GM21619 (cell line): Measurements from ENCODE around the gene KIAA1217.
"Not testable (repeated sequence)": the region's sequence is repeated elsewhere in the genome, so short reads cannot be mapped to it uniquely, and the experiment has no call there.

Experiments used
- ATAC-seq: cut with Tn5 transposase; IDR thresholded peaks from one replicate; pipeline ENCODE4 v1.9.1; 2021; ENCODE audit not compliant: unreplicated experiment

KIAA1217 gene

GRCh38 chr10:24459836-24460235 is 250.9 kb downstream of the KIAA1217 start:
- ATAC-seq, result no peak

GRCh38 chr10:24462291-24462813 is 253.4 kb downstream of the KIAA1217 start:
- ATAC-seq, result no peak

- ATAC-seq, result no peak
Measured at GRCh38 chr10:24462889-24463552, 254.1 kb downstream of the KIAA1217 start.

- ATAC-seq, result peak; percentile 36
Measured at GRCh38 chr10:24463611-24464426, 254.9 kb downstream of the KIAA1217 start.

- ATAC-seq, result no peak
Measured at GRCh38 chr10:24465124-24465874, 256.4 kb downstream of the KIAA1217 start.

DNA sequence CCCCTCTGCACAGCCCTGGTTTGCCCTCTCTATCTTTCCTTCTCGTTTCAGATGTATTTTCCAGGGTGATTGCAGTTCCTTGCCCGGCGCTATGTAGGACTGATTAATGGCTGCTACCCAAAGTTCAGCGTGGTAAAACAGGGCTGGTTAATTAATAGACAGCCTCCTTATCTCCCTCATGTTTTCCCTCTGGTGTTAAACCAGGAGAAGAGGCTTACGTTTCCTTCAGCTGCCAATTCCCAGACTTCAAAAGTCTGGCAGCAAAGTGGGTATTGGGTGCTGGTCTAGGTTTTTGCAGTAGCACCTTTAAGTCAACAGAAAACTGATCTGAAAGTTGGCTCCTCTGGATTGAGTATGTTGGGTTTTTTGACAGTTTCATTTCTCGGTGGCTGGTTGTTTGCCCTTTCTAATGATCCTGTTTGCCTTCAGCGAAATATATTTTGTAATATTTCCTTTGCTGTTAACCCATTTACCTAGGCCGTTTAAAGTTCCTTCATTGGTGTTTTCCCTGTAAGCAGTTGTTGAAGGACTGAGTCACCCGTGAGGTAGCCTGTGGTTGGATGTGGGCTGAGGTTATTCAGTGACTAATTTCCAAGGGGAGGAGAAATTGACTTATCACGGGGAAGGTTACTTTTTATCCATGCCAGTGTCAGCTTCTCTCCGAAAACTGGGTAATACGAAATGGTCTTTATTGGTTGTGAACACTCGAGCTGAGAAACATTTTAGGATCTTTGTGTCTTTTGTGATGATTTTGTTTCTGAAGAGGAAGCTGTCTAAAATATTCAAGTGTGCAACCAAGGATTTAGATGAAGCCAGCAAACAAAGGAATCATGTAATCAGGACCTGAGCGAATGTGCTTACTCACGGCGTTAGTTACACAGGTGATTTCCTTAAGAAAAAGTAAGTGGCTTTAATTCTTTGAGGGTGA is 257.2 kb downstream of the KIAA1217 start:
- ATAC-seq, result peak; percentile 61

DNA sequence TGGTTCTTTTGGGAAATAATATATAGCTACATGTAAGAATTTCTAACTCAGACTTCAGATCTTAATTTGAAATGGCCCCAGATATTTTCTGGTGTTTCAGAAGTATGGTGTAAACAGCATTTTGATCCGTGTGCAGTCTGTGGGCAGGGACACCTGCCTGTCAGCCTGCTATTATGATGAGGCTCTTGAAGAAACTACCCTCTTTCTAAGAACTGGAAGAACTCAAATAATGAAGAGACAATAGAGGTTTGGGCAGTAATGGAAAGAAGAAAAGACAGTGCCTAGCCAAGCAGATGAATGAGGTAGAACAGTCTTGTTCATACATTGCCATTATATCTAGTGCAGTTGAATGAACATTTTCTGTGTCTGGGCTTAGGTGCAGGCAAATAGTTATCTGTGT is 258.2 kb downstream of the KIAA1217 start:
- ATAC-seq, result no peak

DNA sequence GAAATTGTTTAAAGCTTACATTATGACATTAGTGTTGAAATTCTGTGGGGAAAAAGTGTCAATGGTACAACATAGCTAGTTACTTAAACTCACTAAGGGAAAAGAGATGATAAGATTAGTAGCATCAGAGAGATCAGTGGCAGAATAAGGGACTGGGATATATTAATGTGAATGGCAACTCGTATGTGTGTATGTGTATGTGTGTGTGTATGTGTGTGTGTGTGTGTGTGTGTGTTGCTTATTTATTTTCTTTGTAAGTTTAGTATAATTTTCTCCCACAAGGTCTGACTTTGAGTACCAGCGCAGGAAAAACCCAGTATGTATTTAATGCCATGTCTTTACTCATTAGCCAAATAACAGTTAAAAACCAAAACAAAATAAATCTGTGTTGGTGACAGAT is 258.7 kb downstream of the KIAA1217 start:
- no peak for ATAC-seq

DNA sequence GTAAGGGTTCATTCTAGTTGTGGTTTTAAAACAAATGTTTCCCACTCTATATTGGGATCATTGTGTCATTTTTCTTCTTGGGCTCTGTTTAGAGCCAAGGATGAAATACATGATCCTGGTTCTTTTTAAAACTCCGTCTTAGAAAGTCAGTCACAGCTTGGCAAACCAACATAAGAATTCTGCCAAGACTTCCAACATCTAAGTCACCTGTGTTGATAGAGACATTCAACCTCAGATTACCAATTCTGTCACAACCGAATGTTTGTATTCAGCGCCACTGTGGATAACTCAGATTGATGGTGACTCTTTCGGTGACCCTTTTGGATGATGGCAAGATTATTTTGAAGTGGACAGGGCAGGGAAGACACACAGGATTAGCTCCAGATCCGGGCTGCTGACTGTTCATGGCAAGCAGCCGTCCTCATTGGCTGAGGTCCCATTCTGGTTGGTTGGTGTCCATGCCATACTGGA is 259.4 kb downstream of the KIAA1217 start:
- ATAC-seq, result no peak

DNA sequence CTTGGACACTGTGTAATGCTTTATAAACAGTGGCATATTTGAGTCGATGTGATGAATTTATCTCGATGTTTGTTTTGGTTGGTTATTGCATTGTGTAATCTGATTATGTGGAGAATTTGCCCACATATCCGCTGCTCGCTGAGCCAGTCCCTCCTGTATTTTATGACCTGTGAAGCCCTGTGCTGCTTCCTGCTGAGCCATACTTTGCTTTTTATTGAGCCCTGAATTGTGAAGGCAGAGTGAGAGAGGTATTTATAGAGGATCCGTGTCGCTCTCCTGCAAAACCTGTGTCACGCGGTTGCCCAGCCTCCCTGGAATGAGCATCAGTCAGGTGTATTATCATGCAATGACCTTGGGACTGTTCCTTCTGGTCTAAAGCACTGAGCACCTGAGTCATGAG is 261.1 kb downstream of the KIAA1217 start:
- ATAC-seq, result no peak

DNA sequence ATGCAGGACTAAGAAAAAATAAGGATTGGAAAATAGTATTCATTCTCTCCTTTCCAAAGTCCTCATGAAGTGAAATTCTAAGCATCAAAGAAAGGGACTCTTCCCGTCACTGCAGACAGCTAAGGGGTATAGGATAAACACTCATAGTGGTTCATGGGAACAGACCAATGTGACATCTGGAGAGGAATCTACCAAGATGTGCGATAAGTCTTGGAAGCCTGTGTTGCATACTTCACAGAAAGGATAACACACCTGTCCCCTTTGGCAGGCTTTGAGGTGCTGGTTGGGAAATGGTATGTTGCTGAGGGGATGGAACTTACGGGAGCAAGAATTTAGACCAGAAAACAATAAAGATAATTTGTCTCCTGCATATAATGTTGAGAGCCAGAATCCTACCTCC is 266.7 kb downstream of the KIAA1217 start:
- ATAC-seq, result no peak

DNA sequence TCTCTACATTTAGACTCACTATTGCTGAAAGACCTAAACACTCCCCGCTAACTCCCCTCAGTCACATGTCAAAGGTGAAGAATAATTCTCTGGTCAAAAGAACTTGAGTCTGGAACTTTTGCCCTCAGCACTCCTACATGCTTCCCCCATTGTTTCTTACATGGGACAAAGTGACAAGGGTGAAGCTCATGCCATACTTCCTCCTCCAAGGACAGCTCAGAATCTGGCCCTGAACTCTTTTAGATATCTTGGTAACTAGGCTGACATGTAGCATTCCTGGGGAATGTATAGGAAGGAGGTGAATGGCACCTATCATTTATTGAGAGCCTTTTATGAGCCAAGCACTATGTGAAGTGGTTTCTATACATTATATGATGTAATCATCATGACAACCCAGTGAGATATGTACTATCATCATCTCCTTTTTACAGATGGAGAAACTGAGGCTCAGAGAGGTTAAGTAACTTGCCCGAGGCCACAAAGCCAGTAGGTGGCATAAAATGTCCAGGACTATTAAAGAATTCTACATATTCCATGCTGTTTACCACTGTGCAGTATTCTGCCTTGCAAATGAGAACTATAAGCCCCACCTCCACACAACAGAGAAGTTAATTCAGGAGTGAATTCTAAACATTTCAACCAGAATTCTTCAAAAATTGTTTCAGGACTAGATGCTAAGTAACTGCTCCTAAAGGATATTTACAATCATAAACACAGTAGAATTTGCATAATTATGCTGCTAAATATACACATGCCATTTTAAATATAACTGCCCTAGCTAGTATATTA is 268.2 kb downstream of the KIAA1217 start:
- no peak for ATAC-seq

DNA sequence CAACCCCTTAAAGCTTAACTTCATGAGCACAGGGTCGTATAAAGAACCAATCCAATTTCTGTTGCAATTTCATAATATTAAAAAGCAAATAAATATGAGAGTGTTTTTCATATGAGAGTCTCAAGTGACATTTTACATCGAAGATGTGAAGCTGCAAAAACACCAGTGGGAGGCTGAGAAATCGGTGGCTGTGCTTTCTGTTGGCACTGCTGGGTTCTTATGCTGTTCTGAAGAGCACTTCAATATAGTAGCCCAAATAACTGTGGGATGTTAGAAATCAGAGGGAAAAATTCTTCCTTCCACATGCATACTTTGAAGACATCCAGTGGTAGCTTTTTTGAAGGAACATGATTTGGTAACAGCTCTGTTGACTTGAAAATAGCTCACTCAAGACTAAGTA is 269.0 kb downstream of the KIAA1217 start:
- ATAC-seq, result no peak

DNA sequence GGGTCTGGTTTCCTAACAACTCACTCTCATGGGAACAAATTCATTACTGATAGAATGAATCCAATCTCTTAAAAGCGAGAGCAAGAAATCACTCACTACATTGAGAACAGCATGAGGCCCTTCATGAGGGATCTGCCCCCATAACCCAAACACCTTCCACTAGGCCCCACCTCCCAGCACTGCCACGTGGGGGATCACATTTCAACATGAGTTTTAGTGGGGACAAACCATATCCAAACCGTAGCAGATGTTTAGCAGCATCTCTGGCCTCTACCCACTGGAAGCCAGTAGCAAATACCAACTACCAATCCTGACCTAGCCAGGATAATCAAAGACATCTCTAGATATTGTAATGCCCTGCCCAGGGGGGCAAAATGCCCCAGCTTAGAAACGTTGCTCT is 270.9 kb downstream of the KIAA1217 start:
- ATAC-seq, result no peak

GRCh38 chr10:24480447-24480846 is 271.5 kb downstream of the KIAA1217 start:
- ATAC-seq, result no peak

GRCh38 chr10:24481241-24481640 is 272.3 kb downstream of the KIAA1217 start:
- no peak for ATAC-seq

DNA sequence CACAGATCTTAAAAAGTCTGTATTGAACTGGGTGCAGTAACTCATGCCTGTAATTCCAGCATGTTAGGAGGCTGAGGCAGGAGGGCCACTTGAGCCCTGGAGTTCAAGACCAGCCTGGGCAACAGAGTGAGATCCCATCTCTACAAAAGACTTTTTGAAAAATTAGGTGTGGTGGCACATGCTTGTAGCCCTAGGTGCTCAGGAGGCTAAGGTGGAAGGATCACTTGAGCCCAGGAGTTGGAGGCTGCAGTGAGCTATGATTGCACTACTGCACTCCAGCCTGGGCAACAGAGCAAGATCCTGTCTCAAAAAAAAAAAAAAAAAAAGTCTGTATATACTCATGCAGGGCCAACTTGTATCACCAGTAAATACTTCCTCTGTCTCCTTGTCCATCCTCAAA is 273.8 kb downstream of the KIAA1217 start:
- not testable (repeated sequence) for ATAC-seq

DNA sequence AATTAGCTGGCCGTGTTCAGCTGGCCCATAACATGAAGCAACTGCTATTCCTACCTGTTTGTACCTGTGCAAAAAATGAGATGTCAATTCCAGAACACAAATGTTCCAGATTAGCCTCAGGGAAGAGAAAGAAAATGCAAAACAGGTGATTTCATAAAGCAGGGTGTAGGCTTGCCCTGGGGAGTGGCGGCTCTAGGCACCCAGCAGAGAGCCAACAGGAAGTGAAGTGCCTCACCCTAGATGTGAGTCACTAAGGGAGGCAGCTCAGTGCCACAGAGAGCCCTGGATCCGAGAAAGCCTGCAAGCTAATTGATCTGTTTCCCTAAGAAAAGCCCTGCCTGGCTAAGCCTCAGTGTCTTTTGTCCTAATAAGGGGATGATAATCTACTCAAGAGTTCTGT is 274.8 kb downstream of the KIAA1217 start:
- peak; percentile 86 for ATAC-seq

DNA sequence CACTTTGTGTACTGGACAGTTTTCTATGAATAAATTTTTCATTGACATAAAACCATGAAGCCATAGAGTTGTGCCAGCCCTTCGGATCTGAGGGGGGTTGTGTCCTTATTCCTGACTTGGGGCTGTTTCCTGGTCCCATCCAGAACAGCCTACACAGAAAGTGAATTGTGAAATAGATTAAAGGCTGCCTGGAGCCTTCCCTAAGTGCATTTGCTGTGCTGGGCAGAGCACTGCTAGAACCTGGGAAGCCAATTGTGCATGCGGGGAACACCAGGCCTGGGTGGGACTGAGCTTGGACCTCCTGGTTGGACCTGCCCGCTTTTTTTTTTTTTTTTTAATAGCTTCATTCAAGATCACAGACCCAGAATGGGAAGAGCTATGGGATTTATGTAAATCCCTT is 275.8 kb downstream of the KIAA1217 start:
- ATAC-seq, result no peak

DNA sequence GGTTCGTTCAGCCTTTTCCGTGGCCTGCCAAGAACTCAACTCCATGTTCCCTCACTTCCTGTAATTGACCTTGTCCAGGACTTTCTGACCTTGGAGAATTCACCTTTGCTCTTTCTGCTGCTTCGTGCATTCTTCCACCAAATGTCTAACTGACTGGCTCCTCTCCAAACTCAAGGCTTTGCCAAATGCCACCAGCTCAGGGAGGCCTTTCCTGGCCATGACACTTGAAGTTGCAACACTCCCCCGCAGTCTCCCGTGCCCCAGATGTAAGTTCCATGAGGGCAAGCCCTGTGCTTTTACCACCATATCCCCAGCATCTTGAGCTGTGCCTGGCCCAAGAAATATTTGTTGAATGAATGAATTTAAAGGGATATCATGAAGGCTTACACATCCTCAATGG is 276.4 kb downstream of the KIAA1217 start:
- ATAC-seq, result no peak
